C1 segment of cervical spinal cord (tissue), 14 donors: ENCODE results near the gene DMRTC2.
A peak's percentile ranks its signal among the peaks of the same experiment; 100 is the strongest.

Experiments
- DNase-seq, 14 donors: peaks; one replicate each; lab custom pipeline; 2025; lab: John Stamatoyannopoulos, UW

DMRTC2 gene

DNA sequence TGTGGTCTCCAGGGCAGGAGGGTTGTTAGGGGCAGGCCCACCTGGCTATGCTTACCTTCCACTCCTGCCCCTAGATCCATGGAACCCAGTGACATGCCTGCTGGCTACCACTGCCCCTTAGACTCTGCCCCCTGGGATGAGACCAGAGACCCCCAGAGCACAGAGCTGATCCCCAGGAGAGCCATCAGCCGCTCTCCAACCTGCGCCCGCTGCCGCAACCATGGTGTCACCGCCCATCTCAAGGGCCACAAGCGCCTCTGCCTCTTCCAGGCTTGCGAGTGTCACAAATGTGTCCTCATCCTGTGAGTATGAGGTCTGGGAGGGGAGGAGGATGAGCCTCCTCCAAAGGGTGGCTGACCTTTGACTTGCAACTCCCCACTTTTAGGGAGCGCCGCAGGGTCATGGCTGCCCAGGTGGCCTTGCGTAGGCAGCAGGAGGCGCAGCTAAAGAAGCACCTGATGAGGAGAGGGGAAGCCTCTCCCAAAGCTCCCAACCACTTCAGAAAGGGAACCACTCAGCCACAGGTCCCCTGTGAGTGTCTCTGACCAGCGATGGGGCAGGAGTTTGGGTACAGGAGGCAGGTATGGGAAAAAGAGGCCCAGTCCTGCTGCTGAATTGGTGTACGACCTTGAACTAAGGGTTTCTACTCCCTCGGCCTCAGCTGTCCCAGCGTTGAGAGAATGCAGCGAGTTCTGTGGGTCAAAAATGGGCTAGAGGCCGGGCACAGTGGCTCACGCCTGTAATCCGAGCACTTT is 2.7 kb downstream of the DMRTC2 start:
- no peak for DNase-seq

DNA sequence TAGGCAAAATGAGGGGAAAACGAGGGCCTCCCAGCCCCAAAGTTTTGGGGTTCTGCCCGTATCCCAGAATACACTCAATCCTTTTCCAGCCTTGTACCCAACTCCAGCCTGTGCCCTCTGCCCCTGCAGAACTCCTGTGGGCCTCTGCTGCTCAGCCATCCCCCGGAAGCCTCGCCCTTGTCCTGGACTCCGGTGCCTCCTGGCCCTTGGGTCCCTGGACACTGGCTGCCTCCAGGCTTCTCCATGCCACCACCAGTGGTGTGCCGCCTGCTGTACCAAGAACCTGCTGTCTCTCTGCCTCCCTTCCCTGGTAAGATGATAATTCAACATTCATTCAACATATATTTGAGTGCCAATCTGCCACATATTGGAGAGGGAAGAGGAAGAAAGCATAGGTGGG is 3.8 kb downstream of the DMRTC2 start:
- no peak for DNase-seq

DNA sequence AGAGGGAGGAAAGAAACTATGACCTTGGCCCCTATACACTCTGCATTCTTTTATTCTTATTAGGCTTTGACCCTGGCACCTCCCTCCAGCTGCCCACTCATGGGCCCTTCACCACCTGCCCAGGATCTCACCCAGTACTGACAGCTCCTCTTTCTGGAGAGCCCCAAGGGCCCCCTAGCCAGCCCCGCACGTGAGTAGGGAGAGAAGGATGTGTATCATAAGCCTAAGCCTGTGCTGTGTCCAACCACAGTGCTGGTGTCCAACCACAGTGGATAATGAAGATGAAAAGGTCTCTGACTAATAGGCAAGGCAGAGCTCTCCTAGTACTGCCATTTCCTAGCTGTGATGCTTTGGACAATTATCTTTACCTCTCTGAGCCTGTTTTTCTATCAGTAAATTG is 4.2 kb downstream of the DMRTC2 start:
- DNase-seq, result no peak

DNA sequence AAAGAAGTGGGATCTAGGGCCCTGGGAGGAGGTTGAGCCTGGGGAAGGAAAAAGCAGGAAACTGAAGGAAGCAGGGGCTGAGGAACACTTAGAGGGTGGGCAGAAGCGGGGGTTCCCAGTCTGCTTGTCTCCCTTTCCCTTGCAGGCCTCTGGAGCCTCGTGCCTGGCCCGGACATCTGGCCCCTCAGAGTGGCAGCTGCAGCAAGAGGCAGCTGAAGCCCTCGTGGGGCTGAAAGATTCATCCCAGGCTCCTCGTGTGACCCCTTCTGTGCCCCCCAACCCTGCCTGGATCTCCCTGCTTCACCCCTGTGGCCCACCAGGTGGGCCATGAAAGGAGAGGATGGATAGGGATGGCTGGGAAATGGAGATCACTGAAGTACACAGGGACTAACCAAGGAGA is 5.5 kb downstream of the DMRTC2 start:
- no peak for DNase-seq

DNA sequence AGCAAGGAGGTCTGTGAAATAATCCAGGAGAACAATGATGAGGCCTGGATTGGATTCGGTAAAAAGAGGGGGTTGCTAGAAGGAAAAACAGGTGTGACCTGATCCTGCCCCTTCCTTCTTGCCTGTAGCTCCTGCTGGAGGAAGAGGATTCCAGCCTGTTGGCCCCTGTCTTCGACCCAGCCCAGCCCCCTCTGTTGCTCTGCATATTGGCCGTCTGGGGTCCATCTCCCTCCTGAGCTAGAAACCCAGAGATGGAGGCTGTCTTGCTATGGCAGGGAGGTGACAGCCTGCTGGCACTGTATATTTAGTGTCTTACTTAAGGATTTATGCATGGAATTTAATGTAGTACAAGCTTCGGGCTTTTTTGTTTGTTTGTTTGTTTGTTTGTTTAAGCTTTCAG is 6.6 kb downstream of the DMRTC2 start:
- no peak for DNase-seq

DNA sequence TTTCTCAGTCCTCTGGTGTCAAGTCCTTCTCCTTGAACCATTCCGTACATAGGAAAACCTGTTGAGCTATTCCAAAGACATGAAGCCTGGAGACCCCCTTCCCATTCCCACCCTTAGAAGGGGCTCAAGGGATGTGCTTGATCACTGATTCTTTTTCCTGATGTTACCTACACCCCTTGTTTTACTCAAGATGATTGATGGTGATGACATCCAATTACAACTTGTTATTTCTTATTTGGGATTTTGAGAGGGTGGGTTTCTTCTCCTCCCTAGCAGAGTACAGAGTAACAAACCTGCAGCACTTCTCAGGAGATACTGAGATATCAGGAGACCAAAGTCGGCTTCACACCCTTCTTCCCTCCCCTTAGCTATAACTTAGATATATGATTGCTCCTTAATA is 8.5 kb downstream of the DMRTC2 start:
- no peak for DNase-seq

DNA sequence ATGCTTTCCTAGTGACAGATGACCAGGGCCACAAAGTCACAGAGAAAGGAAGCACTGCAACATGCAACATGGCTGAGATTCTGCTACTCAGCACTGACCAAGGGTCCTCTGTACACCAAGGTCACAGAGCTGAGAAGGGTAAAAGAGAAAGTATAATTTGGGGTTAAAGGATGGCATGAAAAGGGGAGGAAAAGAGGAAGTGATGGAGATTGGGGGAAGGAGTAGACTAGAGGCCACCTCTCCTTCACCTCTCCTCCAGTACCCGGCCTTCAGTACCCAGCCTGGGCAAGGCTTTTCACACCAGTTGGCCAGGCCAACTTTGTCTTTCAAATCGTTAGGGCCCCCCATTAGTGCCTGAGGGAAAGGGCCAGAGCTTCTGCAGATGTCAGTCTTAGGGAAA is 8.9 kb downstream of the DMRTC2 start:
- no peak for DNase-seq

DNA sequence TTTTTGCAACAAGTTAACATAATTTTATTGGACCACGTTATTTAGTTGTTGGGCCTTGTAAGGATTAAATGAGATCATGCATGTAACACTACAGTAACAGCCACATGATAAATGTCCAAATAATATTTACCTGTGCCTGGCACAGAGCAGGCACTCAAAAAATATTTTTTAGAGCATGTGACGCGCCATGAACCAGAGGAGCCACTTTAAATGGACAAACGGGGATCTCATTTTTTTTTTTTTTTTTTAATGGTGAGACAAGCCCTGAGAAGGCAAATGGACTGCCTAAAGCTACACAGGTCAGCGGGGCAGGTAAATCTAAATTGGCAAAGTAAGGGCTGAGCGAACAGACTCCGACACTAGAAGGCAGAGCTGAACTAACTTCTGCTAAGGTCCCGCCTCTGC is 14.4 kb downstream of the DMRTC2 start:
- DNase-seq, result no peak

DNA sequence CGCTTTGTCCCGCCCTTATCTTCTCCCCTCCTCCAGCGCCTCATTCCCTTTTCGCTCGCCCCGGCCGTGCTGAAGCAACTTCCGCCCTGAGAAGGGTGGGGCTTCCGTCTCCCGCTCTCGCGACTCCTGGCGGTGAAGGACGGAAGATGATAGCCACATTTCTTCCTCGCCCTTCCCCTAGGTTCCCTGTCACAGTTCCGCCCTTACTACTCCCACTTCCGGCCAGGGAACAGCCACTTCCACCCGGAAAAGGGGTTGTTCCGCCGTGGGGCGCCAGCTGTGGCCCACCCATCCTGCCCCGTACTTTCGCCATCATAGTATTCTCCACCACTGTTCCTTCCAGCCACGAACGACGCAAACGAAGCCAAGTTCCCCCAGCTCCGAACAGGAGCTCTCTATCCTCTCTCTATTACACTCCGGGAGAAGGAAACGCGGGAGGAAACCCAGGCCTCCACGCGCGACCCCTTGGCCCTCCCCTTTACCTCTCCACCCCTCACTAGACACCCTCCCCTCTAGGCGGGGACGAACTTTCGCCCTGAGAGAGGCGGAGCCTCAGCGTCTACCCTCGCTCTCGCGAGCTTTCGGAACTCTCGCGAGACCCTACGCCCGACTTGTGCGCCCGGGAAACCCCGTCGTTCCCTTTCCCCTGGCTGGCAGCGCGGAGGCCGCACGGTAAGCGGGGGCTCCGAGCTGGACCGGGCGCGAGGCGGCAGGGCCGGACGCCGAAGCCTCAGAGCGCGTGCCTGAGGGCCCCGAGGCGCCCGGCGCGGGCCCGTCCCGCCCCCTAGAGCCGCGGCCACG is 15.0 kb downstream of the DMRTC2 start, which contains the start of gene RPS19:
TSS of gene RPS19 (plus strand) at position 638 of the 801 bp plus-strand sequence. CDS start 520 bp downstream, outside the sequence.
- peak; percentile 88 to 100 (median 98) for DNase-seq

DNA sequence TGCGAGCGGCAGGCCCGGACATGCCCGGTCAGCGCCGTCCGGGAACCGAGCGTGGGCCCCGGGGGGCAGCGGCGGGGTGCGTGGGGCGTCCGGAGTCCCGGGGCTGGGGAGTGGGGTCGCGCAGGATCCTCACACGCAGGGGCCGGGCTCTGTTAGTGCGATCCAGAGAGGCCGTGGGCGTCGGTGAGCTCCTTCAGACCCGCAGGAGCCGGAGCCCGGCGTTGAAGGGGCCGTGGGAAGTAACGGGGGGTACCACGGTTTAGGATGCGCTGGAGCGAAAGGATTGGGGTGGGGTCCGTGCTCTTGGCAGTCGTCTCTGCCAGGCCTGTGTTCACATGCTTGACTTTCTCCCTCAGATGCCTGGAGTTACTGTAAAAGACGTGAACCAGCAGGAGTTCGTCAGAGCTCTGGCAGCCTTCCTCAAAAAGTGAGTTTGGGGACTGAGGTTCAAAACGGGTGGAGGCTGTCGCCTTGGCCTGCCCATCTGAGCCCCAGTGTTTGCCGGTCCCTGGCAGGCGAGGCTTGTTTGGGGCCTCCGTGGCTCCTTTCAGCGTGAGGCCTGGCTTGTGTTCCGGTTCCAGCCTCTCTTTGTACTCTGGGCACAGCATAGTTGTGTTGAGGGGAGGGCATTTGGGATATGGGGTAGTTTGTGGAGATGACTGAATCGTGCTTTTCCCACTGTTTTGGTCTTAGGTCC is 15.7 kb downstream of the DMRTC2 start:
- DNase-seq, result no peak

DNA sequence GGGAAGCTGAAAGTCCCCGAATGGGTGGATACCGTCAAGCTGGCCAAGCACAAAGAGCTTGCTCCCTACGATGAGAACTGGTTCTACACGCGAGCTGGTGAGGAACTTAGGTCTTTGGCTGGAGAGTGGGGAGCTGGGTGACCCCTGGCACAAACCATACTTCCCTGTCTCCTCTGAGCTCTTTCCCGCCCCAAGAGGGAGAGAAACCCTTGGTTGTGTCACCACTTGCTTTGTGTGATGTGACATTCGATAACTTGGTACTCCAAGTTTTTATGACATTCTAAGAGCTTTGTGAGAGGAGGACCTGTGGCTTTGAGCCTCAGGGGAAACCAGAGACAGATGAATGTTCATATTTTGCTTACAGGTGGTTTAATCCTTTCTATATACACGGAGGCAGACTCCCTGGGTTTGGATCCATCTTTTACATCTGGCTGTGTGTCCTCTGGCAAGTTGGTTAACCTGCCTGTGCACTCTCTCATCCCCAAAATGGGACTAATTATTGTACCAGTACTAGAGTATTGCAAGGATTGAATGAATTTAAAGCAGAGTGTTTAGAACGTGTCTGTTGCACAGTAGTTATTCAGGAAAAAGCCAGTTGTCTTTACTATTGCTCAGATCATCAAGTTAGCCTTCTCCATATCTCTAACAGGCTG is 16.4 kb downstream of the DMRTC2 start:
- no peak for DNase-seq

DNA sequence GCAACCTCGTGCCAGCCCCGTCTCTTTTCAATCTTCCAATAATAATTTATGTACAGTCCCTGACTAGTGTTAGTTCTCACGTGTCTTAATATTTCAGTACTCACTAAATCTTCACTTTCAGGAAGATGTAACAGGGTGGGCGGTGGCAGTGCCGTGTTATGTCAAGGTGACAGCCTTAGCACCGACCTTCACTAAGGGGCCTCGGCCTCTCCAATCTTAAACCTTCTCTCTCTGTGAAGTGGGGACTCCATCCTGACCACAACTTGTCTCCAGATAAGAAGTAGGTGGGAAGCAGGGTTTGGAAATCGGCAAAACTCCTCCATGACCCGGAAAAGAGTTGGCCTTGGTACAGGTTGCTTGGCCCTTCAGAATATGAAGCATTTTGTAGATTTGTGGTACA is 17.0 kb downstream of the DMRTC2 start:
- no peak for DNase-seq

DNA sequence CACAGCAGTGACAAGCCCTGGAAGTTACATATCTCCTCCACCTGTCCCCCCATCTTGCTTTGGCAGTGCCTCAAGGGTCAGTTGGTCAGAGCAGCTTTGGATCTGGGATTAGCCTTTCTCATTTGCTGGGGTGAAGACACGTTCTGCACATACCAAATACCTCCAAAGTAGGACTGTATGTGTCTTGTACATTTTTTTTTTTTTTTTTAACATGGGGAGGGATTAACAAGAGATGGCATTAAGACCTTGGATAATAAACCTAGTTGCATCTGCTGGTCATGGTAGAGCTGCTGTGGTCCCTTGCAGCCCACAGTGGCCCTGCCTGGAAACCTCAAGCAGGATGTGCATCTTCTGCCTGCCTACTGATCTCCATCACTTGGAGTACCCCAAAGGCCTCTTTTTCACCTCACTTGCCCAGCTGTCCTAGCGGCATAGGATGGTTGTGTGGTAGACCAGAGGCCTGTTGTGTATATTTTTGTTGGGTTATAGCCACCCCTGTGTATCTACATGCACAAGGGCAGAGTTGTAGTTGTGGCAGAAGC is 17.7 kb downstream of the DMRTC2 start:
- DNase-seq, result no peak

DNA sequence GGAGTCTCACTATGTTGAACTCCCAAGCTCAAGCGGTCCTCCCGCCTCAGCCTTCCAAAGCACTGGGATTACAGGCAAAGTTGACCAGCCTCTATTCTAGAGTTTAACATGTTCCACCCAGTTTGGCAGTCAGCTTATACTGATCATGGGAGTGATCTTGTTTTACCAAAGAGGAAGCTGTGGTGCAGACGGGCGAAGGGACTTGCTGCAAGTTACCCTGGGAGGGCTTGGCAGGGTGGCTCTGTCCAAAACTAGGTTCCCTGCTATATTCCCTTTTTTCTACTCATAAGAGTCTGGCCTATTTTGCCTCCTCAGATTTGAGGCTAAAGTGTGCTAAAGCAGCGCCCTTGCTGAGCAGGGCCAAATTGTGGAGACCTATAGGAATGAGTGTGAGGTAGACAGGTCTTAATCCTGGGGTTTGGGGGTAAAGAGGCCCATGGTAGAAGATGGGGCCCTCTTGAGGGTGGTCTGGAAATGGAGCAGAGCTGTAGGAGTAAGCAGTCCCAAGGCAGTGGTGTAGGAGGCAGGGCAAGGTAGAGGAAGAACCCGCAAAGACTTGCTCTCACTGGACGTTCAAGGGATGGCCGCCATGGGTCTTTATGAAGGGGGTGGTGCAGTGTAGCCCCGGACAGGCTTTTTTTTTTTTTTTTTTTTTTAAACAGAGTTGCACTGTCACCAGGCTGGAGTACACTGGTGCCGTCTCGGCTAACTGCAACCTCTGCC is 18.5 kb downstream of the DMRTC2 start:
- DNase-seq, result peak in 1 of 14 donors; percentile 4

DNA sequence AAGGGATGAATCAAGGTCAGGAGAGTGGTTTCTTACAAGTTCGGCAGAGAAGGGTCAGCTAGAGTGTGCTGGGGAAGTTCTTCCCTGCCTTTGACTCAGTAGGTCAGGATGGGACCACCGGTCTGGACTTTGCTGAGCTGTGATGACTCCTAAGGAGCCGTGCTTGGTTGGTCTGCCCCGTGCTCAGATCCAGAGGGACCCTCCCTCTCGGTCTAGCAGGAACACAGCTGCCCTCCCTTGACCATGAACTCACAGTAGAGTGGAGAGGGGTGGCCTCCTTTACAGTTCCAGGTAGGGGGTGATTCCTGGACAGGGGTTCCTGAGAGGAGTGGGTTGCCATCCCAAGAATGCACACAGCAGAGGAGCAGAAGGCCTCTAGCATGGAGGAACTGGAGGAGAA is 19.5 kb downstream of the DMRTC2 start:
- DNase-seq, result no peak

DNA sequence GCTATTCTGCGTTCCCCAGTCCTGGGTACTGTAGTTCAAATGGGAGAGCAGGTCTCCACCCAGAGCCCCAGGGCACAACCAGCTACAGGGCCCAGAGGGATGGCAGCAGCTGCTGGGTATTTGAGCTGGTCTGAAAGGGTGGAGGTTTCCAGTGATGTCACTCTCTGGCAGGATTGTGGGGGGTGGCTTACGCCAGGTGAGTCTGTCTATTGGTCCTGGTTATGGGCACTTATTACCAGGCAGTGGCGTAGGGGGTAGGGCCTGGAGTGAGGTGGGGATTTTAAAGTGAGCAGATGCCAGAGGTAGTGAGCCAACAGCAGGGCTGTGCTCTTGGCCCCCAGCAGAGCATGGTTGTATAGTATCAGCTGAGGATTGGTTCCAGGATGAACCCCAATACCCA is 21.4 kb downstream of the DMRTC2 start:
- DNase-seq, result no peak

DNA sequence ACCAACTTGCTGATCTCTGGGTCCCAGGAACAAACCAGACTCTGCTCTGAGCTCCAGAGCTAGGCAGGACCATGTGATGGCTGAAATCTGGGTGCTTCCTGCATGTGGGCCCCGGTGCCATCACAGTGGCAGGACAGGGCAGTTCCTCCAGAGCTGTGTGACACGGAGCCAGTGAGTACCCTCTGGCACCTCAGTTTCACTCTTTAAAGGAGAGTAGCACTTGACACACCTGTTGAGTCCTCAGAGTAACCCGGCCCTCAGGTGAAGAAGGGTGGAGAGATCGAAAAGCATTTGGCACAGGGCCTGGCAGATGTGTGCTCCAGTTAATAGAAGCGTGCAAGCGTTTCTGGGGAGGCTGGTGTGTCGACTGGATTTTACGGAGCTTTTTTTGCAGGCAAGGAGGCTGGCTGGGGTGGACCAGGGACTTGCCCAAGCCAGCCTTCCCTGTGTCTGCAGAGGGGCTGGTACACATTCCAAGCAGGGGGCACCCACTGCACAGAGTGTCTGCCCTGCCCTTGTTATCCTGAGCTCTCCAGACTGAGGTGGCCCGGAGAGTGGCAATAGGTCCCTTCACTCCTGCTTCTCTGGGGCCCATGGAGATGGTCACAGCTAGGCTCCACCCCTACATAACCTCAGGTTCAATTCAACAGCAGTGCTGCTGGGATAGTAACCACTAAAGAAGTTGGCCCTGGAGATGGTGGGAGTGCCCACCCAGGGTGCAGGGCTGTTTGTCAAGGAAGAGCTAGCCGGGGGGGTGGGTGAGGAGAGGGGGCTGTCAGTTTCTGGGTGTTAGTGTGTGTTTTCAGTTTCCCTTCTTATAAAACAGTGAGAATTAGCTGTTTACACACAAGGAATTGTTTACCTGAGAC is 23.5 kb downstream of the DMRTC2 start:
- DNase-seq, result no peak

DNA sequence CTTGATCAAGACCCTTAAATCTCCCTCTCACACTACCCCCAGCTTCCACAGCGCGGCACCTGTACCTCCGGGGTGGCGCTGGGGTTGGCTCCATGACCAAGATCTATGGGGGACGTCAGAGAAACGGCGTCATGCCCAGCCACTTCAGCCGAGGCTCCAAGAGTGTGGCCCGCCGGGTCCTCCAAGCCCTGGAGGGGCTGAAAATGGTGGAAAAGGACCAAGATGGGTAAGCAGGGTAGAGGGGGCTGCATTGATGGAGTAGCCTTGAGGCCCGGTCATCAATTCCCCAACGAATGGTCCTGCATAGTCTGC is 24.1 kb downstream of the DMRTC2 start:
- no peak for DNase-seq

DNA sequence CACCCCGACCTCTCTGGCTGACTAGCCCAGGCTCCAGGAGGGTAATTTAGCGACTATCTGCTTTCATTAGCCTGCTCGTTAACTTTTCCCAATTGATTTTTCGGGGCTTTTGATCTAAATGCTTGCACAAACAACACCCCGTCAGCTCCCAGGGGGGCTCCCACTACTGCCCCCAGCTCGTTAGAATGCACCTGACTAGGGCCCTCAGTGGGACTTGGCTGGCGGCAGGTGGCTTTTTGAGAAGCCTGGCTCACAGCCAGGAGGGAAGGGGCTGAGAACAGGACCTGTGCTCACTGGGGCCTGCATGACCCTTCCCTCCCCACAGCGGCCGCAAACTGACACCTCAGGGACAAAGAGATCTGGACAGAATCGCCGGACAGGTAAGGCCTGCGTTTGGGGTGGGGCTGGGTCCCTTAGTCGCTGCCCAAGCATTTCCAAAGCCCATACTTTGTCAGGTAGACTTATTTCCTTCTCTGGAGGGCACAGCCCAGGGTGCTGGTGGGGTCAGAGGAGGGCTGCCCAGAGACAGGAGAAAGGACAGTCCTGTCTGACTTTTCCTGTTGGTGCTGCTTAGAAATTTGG is 24.6 kb downstream of the DMRTC2 start:
- no peak for DNase-seq

DNA sequence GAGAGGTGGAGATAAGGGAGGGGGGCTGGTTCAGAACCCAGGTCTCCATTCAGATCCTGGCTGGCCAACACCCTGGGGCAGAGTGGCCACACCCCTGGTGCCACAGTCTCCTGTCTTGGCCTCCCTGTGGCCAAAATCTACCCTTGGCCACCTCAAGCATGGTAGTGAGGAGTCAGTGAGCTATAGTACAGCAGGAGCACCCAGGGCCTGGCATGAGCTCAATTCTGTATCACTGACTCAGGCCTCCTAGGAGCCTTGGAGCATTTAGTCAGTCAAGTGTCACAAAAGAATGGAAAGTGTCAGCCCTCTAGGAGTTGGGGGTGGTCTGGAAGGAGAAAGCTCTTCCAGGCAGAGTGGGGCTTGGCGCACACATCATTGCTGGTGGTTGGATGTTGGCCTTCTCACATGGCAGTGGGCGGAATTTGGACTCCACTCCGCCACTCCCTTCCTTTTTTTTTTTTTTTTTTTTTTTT is 25.6 kb downstream of the DMRTC2 start:
- DNase-seq, result peak in 1 of 14 donors; percentile 23
